ENCODE results near the gene COA4.
"Not testable (repeated sequence)": the region's sequence is repeated elsewhere in the genome, so short reads cannot be mapped to it uniquely, and the experiment has no call there.

Gene COA4

GRCh38 chr11:73876424-73877310, at the start of gene COA4, which contains the start of gene PAAF1:
Gene COA4 (minus strand): TSS chr11:73876846. CDS start chr11:73873378, 3,468 bp downstream.
Gene PAAF1 (plus strand): TSS chr11:73876999. CDS start chr11:73877022, 23 bp downstream.
- peak; percentile 98 to 99 (median 99) for DNase-seq

GRCh38 chr11:73921180-73921579, 44.5 kb upstream of the COA4 start:
- no peak for DNase-seq

GRCh38 chr11:73916435-73916834, 39.8 kb upstream of the COA4 start:
- DNase-seq: no peak

GRCh38 chr11:73914284-73914683, 37.6 kb upstream of the COA4 start:
- DNase-seq: no peak

- no peak for DNase-seq
Observed at GRCh38 chr11:73913472-73913871, 36.8 kb upstream of the COA4 start.

- no peak for DNase-seq
Observed at GRCh38 chr11:73912026-73912425, 35.4 kb upstream of the COA4 start.

GRCh38 chr11:73907191-73907590, 30.5 kb upstream of the COA4 start:
- no peak for DNase-seq

- no peak for DNase-seq
Observed at GRCh38 chr11:73902303-73902702, 25.7 kb upstream of the COA4 start.

- no peak for DNase-seq
Observed at GRCh38 chr11:73894725-73895335, 18.2 kb upstream of the COA4 start.

GRCh38 chr11:73893041-73893440, 16.4 kb upstream of the COA4 start:
- DNase-seq: no peak

- no peak for DNase-seq
Observed at GRCh38 chr11:73889536-73889935, 12.9 kb upstream of the COA4 start.

- DNase-seq: peak in 1 of 3 experiments; percentile 40
Observed at GRCh38 chr11:73889019-73889418, 12.4 kb upstream of the COA4 start.

GRCh38 chr11:73888244-73888643, 11.6 kb upstream of the COA4 start:
- no peak for DNase-seq

GRCh38 chr11:73883856-73884255, 7.2 kb upstream of the COA4 start:
- no peak for DNase-seq

GRCh38 chr11:73880449-73880848, 3.8 kb upstream of the COA4 start:
- not testable (repeated sequence) for DNase-seq

GRCh38 chr11:73878771-73879170, 2.1 kb upstream of the COA4 start:
- no peak for DNase-seq

- peak in 1 of 3 experiments; percentile 64 for DNase-seq
Observed at GRCh38 chr11:73875840-73876239, 806 bp downstream of the COA4 start.

GRCh38 chr11:73875380-73875779, 1.3 kb downstream of the COA4 start:
- DNase-seq: no peak

- DNase-seq: no peak
Observed at GRCh38 chr11:73872749-73873357, 3.8 kb downstream of the COA4 start.

- no peak for DNase-seq
Observed at GRCh38 chr11:73870261-73870660, 6.4 kb downstream of the COA4 start.

- DNase-seq: no peak
Observed at GRCh38 chr11:73869332-73869949, 7.2 kb downstream of the COA4 start.

- no peak for DNase-seq
Observed at GRCh38 chr11:73866586-73866996, 10.1 kb downstream of the COA4 start.

- no peak for DNase-seq
Observed at GRCh38 chr11:73866095-73866579, 10.5 kb downstream of the COA4 start.
